K562 (cell line): ENCODE results near the gene CLDN11. TPM values are rescaled to one million over a fixed set of nuclear protein-coding genes. Genes with fewer than 3 reads are reported as not detected.

Source experiments
- HMGXB4 ChIP-seq: sonication (generic); formaldehyde crosslinking; IDR thresholded peaks from 2 replicates; pipeline ENCODE4 v1.8.1; 2023; ENCODE audit warnings: mild to moderate bottlenecking, missing genetic modification reagents
- ILF3 ChIP-seq: fragments of 450-650 bp; IDR thresholded peaks from 2 replicates; pipeline ENCODE4 v1.6.1; 2018; ENCODE audit warnings: antibody characterized with exemption, mild to moderate bottlenecking, moderate library complexity, borderline replicate concordance
- L3MBTL2 ChIP-seq: fragments of 450-650 bp; IDR thresholded peaks from 2 replicates; pipeline ENCODE4 v1.6.1; 2016; ENCODE audit warnings: mild to moderate bottlenecking, moderate library complexity
- PHF20 ChIP-seq: fragments of 450-650 bp; IDR thresholded peaks from 2 replicates; pipeline ENCODE4 v1.6.1; 2018; ENCODE audit not compliant: partially characterized antibody
- RB1 ChIP-seq: fragments of 450-650 bp; IDR thresholded peaks from 2 replicates; pipeline ENCODE4 v1.6.1; 2017; ENCODE audit warnings: low read depth, mild to moderate bottlenecking
- ZNF124 ChIP-seq: sonication (generic); formaldehyde crosslinking; IDR thresholded peaks from 2 replicates; pipeline ENCODE4 v1.8.1; 2022; ENCODE audit warnings: missing genetic modification reagents
- ZNF23 ChIP-seq: fragments of 250-450 bp; sonication (Bioruptor Pico); IDR thresholded peaks from 2 replicates; pipeline ENCODE4 v1.4.0; 2020; ENCODE audit warnings: mild to moderate bottlenecking
- ZNF740 ChIP-seq, 3 experiments: fragments of 200-800 bp in 1 of 3; sonication (Bioruptor generic) in 1 of 3; sonication (generic) in 1 of 3; formaldehyde crosslinking in 1 of 3; IDR thresholded peaks; 2 replicates each; pipeline versions ENCODE4 v1.6.1 to v1.8.0; 2016 to 2022; ENCODE audit warnings: mild to moderate bottlenecking in 2 of 3, missing compliant biosample characterization in 2 of 3, missing genetic modification characterization in 2 of 3, missing genetic modification reagents in 1 of 3
- polyA plus RNA-seq, 8 experiments: library from polyadenylated mRNA; depleted of rRNA in 4 of 8; stranded (reverse) in 5 of 8; unstranded in 3 of 8; fragments of >200 nt; fragmentation: Nextera tagmentation in 2 of 8; fragmentation: Illumina TruSeq in 1 of 8; extraction: Ambion mirVana in 2 of 8; extraction: Trizol in 1 of 8; gene quantifications; 2 replicates each; pipeline versions ENCODE4 v1.2.1 to v1.2.3, GENCODE V29; 2011 to 2014; ENCODE audit warnings: inconsistent platforms in 1 of 8, missing spikeins in 1 of 8
- total RNA-seq, 7 experiments: library from RNA; depleted of rRNA in 6 of 7; stranded (reverse); fragments of >200 nt in 6 of 7; fragmentation: Illumina TruSeq in 2 of 7; extraction: Trizol in 2 of 7; gene quantifications; 2 replicates each; pipeline versions ENCODE4 v1.2.1 to v1.2.3, GENCODE V29; 2011 to 2021; ENCODE audit warnings: low replicate concordance in 1 of 7
- TF ChIP-seq, protein P1 (sequence below): fragments of 450-650 bp; IDR thresholded peaks from 2 replicates; pipeline ENCODE4 v1.6.1; 2016; ENCODE audit warnings: mild to moderate bottlenecking, moderate library complexity

The CLDN11 gene
- total and polyA plus RNA-seq, 9 of the 15 experiments (the other 6 are each of a cell fraction or from before 2014, with no cell fraction given): 0.05 to 0.41 (median 0.18) TPM; not detected in 1

- TF ChIP-seq, protein P1, sequence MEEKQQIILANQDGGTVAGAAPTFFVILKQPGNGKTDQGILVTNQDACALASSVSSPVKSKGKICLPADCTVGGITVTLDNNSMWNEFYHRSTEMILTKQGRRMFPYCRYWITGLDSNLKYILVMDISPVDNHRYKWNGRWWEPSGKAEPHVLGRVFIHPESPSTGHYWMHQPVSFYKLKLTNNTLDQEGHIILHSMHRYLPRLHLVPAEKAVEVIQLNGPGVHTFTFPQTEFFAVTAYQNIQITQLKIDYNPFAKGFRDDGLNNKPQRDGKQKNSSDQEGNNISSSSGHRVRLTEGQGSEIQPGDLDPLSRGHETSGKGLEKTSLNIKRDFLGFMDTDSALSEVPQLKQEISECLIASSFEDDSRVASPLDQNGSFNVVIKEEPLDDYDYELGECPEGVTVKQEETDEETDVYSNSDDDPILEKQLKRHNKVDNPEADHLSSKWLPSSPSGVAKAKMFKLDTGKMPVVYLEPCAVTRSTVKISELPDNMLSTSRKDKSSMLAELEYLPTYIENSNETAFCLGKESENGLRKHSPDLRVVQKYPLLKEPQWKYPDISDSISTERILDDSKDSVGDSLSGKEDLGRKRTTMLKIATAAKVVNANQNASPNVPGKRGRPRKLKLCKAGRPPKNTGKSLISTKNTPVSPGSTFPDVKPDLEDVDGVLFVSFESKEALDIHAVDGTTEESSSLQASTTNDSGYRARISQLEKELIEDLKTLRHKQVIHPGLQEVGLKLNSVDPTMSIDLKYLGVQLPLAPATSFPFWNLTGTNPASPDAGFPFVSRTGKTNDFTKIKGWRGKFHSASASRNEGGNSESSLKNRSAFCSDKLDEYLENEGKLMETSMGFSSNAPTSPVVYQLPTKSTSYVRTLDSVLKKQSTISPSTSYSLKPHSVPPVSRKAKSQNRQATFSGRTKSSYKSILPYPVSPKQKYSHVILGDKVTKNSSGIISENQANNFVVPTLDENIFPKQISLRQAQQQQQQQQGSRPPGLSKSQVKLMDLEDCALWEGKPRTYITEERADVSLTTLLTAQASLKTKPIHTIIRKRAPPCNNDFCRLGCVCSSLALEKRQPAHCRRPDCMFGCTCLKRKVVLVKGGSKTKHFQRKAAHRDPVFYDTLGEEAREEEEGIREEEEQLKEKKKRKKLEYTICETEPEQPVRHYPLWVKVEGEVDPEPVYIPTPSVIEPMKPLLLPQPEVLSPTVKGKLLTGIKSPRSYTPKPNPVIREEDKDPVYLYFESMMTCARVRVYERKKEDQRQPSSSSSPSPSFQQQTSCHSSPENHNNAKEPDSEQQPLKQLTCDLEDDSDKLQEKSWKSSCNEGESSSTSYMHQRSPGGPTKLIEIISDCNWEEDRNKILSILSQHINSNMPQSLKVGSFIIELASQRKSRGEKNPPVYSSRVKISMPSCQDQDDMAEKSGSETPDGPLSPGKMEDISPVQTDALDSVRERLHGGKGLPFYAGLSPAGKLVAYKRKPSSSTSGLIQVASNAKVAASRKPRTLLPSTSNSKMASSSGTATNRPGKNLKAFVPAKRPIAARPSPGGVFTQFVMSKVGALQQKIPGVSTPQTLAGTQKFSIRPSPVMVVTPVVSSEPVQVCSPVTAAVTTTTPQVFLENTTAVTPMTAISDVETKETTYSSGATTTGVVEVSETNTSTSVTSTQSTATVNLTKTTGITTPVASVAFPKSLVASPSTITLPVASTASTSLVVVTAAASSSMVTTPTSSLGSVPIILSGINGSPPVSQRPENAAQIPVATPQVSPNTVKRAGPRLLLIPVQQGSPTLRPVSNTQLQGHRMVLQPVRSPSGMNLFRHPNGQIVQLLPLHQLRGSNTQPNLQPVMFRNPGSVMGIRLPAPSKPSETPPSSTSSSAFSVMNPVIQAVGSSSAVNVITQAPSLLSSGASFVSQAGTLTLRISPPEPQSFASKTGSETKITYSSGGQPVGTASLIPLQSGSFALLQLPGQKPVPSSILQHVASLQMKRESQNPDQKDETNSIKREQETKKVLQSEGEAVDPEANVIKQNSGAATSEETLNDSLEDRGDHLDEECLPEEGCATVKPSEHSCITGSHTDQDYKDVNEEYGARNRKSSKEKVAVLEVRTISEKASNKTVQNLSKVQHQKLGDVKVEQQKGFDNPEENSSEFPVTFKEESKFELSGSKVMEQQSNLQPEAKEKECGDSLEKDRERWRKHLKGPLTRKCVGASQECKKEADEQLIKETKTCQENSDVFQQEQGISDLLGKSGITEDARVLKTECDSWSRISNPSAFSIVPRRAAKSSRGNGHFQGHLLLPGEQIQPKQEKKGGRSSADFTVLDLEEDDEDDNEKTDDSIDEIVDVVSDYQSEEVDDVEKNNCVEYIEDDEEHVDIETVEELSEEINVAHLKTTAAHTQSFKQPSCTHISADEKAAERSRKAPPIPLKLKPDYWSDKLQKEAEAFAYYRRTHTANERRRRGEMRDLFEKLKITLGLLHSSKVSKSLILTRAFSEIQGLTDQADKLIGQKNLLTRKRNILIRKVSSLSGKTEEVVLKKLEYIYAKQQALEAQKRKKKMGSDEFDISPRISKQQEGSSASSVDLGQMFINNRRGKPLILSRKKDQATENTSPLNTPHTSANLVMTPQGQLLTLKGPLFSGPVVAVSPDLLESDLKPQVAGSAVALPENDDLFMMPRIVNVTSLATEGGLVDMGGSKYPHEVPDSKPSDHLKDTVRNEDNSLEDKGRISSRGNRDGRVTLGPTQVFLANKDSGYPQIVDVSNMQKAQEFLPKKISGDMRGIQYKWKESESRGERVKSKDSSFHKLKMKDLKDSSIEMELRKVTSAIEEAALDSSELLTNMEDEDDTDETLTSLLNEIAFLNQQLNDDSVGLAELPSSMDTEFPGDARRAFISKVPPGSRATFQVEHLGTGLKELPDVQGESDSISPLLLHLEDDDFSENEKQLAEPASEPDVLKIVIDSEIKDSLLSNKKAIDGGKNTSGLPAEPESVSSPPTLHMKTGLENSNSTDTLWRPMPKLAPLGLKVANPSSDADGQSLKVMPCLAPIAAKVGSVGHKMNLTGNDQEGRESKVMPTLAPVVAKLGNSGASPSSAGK: peak; percentile 37; the same call in 1 of the 2 replicates
- TF ChIP-seq ZNF740 (CRISPR knock-in tag; IDR thresholded peaks at IDR 0.05) (no peak), ZNF740 (tag; IDR thresholded peaks at IDR 0.05) (no peak), L3MBTL2 (0 out of 2 replicates have a peak, but pooled peaks have one; percentile 13), RB1 (no peak), HMGXB4 (CRISPR knock-in tag) (no peak), PHF20 (no peak), ILF3 (no peak), ZNF23 (CRISPR knock-in tag) (no peak), ZNF124 (CRISPR knock-in tag) (no peak)
These were observed at the start of gene CLDN11 (continued) for GRCh38 chr3:170418422-170419398.
